H1 (cell line): ENCODE results near the gene CAMK2G. TPM values are rescaled to one million over a fixed set of nuclear protein-coding genes. Genes with fewer than 3 reads are reported as not detected.

ENCODE experiments used
- CTCF ChIA-PET: fragments of 300-600 bp; sonication (Branson Sonifier 250); formaldehyde crosslinking; loops from one replicate; lab custom pipeline; 2021; ENCODE audit not compliant: partially characterized antibody; lab: Charles Lee
- POLR2A ChIA-PET: fragments of 300-600 bp; sonication (Branson Sonifier 250); formaldehyde crosslinking; loops from one replicate; lab custom pipeline; 2021; ENCODE audit warnings: inconsistent platforms; ENCODE audit not compliant: partially characterized antibody; lab: Charles Lee
- DNase-seq, 2 experiments: peaks; one replicate each; pipeline versions ENCODE4 v3.0.0 to v3.0.0-alpha.2; 2010 to 2022; ENCODE audit warnings: low spot score in 2 of 2, low read depth in 1 of 2, mixed read lengths in 1 of 2
- FAIRE-seq: peaks from 2 replicates; lab custom pipeline; 2011; peaks lifted over from hg19 to GRCh38; lab: Jason Lieb, UNC
- H2AFZ ChIP-seq: 2 replicates; pipeline ENCODE4 v1.8.1; 2012; ENCODE audit warnings: low read length, inconsistent platforms
- H2AK5ac ChIP-seq: 2 replicates; pipeline ENCODE4 v1.6.1; 2013; ENCODE audit warnings: low read depth, low read length
- H2BK120ac ChIP-seq: replicated peaks from 2 replicates; pipeline ENCODE3; 2013; ENCODE audit warnings: low read depth, low read length, inconsistent platforms
- H2BK12ac ChIP-seq: 2 replicates; pipeline ENCODE4 v1.6.1; 2013; ENCODE audit warnings: low read depth, low read length
- H2BK15ac ChIP-seq: 2 replicates; pipeline ENCODE4 v1.6.1; 2013; ENCODE audit warnings: low read length
- H2BK20ac ChIP-seq: 2 replicates; pipeline ENCODE4 v1.6.1; 2013; ENCODE audit warnings: low read length
- H2BK5ac ChIP-seq: 2 replicates; pipeline ENCODE4 v1.6.1; 2013; ENCODE audit warnings: low read depth, low read length
- H3K14ac ChIP-seq: 2 replicates; pipeline ENCODE4 v1.6.1; 2013; ENCODE audit warnings: inconsistent platforms; ENCODE audit not compliant: insufficient read length
- H3K18ac ChIP-seq: 2 replicates; pipeline ENCODE4 v1.6.1; 2013; ENCODE audit warnings: low read length; ENCODE audit errors: extremely low read depth
- H3K23ac ChIP-seq: 2 replicates; pipeline ENCODE4 v1.6.1; 2013; ENCODE audit warnings: inconsistent platforms; ENCODE audit not compliant: insufficient read length
- H3K23me2 ChIP-seq: 2 replicates; pipeline ENCODE4 v1.6.1; 2013; ENCODE audit warnings: low read depth, low read length
- H3K27ac ChIP-seq: 2 replicates; pipeline ENCODE4 v1.6.1; 2011; ENCODE audit warnings: low read depth, low read length, inconsistent platforms
- H3K27me3 ChIP-seq, 4 experiments: replicated peaks in 1 of 4; 1 replicate in 1 of 4; 2 replicates in 3 of 4; pipeline versions ENCODE4 v1.6.1 to v1.8.1; 2011 to 2013; ENCODE audit warnings: low read length in 3 of 4, mild to moderate bottlenecking in 3 of 4, inconsistent platforms in 2 of 4, mixed read lengths in 2 of 4, moderate library complexity in 1 of 4; ENCODE audit not compliant: control insufficient read depth in 3 of 4, insufficient read depth in 3 of 4; ENCODE audit errors: extremely low read depth in 1 of 4
- H3K36me3 ChIP-seq, 4 experiments: 2 replicates each; pipeline versions ENCODE4 v1.6.1 to v1.8.1; 2011 to 2013; ENCODE audit warnings: mild to moderate bottlenecking in 4 of 4, low read length in 3 of 4, moderate library complexity in 2 of 4, control low read depth in 1 of 4, inconsistent platforms in 1 of 4; ENCODE audit not compliant: insufficient read depth in 4 of 4, control insufficient read depth in 2 of 4
- H3K4ac ChIP-seq: replicated peaks from 2 replicates; pipeline ENCODE3; 2013; ENCODE audit warnings: low read length, low read depth, mixed read lengths, inconsistent platforms; ENCODE audit not compliant: insufficient read length
- H3K4me1 ChIP-seq, 4 experiments: replicated peaks in 1 of 4; 1 replicate in 1 of 4; 2 replicates in 3 of 4; pipeline versions ENCODE4 v1.6.1 to v1.8.1; 2011 to 2013; ENCODE audit warnings: low read length in 3 of 4, inconsistent platforms in 2 of 4, mixed read lengths in 1 of 4; ENCODE audit not compliant: insufficient read depth in 4 of 4, control insufficient read depth in 3 of 4
- H3K4me2 ChIP-seq, 2 experiments: 2 replicates each; pipeline versions ENCODE4 v1.6.1 to v1.8.1; 2011 to 2013; ENCODE audit warnings: low read depth in 2 of 2, low read length in 2 of 2, control low read depth in 1 of 2, inconsistent platforms in 1 of 2, mild to moderate bottlenecking in 1 of 2; ENCODE audit not compliant: insufficient read depth in 1 of 2
- H3K4me3 ChIP-seq, 4 experiments: fragments of 200-600, 300-600 bp in 1 of 4; sonication (generic), shearing (Covaris generic), sonication (Bioruptor Twin) in 1 of 4; 2 replicates each; pipeline versions ENCODE4 v1.5.1 to v1.8.1; 2011 to 2016; ENCODE audit warnings: low read length in 4 of 4, low read depth in 3 of 4, control low read depth in 2 of 4, inconsistent platforms in 2 of 4, mild to moderate bottlenecking in 2 of 4, mixed read lengths in 1 of 4, moderate library complexity in 1 of 4; ENCODE audit not compliant: insufficient read depth in 2 of 4; ENCODE audit errors: extremely low read depth in 1 of 4
- H3K56ac ChIP-seq: replicated peaks from 2 replicates; pipeline ENCODE3; 2013; ENCODE audit warnings: low read depth, mild to moderate bottlenecking, mixed read lengths, low read length, inconsistent platforms; ENCODE audit not compliant: insufficient read length
- H3K79me1 ChIP-seq: 2 replicates; pipeline ENCODE4 v1.6.1; 2013; ENCODE audit warnings: low read depth, low read length, control low read depth
- H3K79me2 ChIP-seq, 2 experiments: 2 replicates each; pipeline versions ENCODE4 v1.6.1 to v1.8.1; 2012 to 2013; ENCODE audit warnings: low read length in 2 of 2, mild to moderate bottlenecking in 2 of 2, inconsistent platforms in 1 of 2; ENCODE audit not compliant: insufficient read depth in 2 of 2, control insufficient read depth in 1 of 2
- H3K9ac ChIP-seq, 4 experiments: replicated peaks in 1 of 4; 1 replicate in 1 of 4; 2 replicates in 3 of 4; pipeline versions ENCODE4 v1.6.1 to v1.8.1; 2011 to 2013; ENCODE audit warnings: low read depth in 3 of 4, low read length in 3 of 4, control low read depth in 2 of 4, mild to moderate bottlenecking in 2 of 4, moderate library complexity in 2 of 4, inconsistent platforms in 1 of 4; ENCODE audit errors: extremely low read depth in 1 of 4
- H3K9me3 ChIP-seq, 2 experiments: 2 replicates each; pipeline versions ENCODE4 v1.6.1 to v1.8.1; 2012 to 2013; ENCODE audit warnings: mild to moderate bottlenecking in 2 of 2, moderate library complexity in 2 of 2, control low read depth in 1 of 2, inconsistent platforms in 1 of 2, low read depth in 1 of 2, low read length in 1 of 2, mixed read lengths in 1 of 2; ENCODE audit not compliant: insufficient read depth in 2 of 2
- H4K20me1 ChIP-seq, 2 experiments: replicated peaks in 1 of 2; 2 replicates each; pipeline versions ENCODE3 to v1.8.1; 2011 to 2013; ENCODE audit warnings: inconsistent platforms in 2 of 2, low read length in 2 of 2, mild to moderate bottlenecking in 1 of 2; ENCODE audit not compliant: insufficient read depth in 2 of 2, control insufficient read depth in 1 of 2
- H4K5ac ChIP-seq: 2 replicates; pipeline ENCODE4 v1.6.1; 2013; ENCODE audit warnings: low read length, low read depth, mixed read lengths, inconsistent platforms; ENCODE audit not compliant: insufficient read length
- H4K8ac ChIP-seq: 2 replicates; pipeline ENCODE4 v1.8.0; 2013; ENCODE audit warnings: mild to moderate bottlenecking, moderate library complexity, low read length, inconsistent platforms; ENCODE audit not compliant: insufficient read depth; ENCODE audit errors: extremely low read depth
- H4K91ac ChIP-seq: replicated peaks from 2 replicates; pipeline ENCODE3; 2013; ENCODE audit warnings: low read length, mixed read lengths, inconsistent platforms; ENCODE audit not compliant: insufficient read length
- POU5F1 ChIP-seq: IDR thresholded peaks from 2 replicates; pipeline ENCODE4 v1.6.1; 2011; ENCODE audit warnings: low read depth, mild to moderate bottlenecking, low read length, moderate library complexity
- WGBS, 2 experiments: shearing (Covaris generic) in 1 of 2; methylation state at CpG; one replicate each; pipeline versions ENCODE4 v1.1.6 to v1.1.7; 2013 to 2015; ENCODE audit warnings: low lambda C conversion rate in 2 of 2, mixed read lengths in 2 of 2, inconsistent platforms in 1 of 2, low coverage in 1 of 2, missing lambda C conversion rate in 1 of 2; ENCODE audit not compliant: insufficient replicate concordance in 2 of 2, insufficient coverage in 1 of 2, insufficient read length in 1 of 2; ENCODE audit errors: extremely low coverage in 1 of 2, missing lambda C conversion rate in 1 of 2; 5-methylcytosine and 5-hydroxymethylcytosine counted together
- polyA plus RNA-seq, 7 experiments: library from polyadenylated mRNA; depleted of rRNA in 3 of 7; stranded (reverse) in 5 of 7; unstranded in 2 of 7; fragments of >200 nt in 5 of 7; fragments of 200-250 nt in 2 of 7; gene quantifications; 1 replicate in 5 of 7; 2 replicates in 1 of 7; 4 replicates in 1 of 7; pipeline versions ENCODE4 v1.2.1 to v1.2.3, GENCODE V29; 2011 to 2013; ENCODE audit warnings: missing spikeins in 2 of 7, mixed read lengths in 2 of 7
- total RNA-seq: library from RNA; stranded (reverse); fragmentation: NEBNext Ultra II Directional; extraction: Animal tissue kit (Norgen Biotek cat#: 25700); gene quantifications from 2 replicates; pipeline ENCODE4 v1.2.1, GENCODE V29; 2021
- TF ChIP-seq, protein P1 (sequence below): IDR thresholded peaks from 2 replicates; pipeline ENCODE4 v1.6.1; 2011; ENCODE audit warnings: low read depth, mild to moderate bottlenecking, low read length; ENCODE audit not compliant: insufficient read depth

CAMK2G gene
- total and polyA plus RNA-seq, 2 of the 8 experiments (the other 6 are each of a cell fraction or from before 2014, with no cell fraction given) = 28.9 to 31.7 TPM

DNA sequence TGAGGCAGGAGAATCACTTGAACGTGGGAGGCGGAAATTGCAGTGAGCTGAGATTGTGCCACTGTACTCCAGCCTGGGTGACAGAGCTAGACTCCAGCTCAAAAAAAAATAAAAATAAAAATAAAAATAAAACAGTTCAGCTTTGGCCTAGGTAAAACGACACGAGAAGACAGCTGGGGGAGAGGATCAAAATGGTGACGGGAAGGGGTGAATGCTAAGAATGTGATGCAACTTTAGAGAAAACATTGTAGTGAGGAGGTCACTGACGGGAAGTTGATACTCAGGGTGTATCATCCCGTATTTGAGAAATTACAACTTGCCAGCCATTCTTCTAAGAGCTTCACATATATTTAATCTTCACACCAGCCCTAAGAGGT is 64.0 kb downstream of the CAMK2G start:
- ChIA-PET CTCF (interaction anchor here (0.6 to 2.7 kb wide), 6 partner anchors 9 to 280 kb away, joined by 3 to 13 read pairs (median 6); no protein-coding TSS in a partner anchor), POLR2A (interaction anchor here (0.6 to 11.1 kb wide), 11 partner anchors 14 to 189 kb away, joined by 3 to 137 read pairs (median 5); partner anchors contain the start of gene ZSWIM8)
- H2BK5ac ChIP-seq = no peak overlapping the region
- H3K14ac ChIP-seq = no peak overlapping the region
- no peak for FAIRE-seq
- H2BK120ac ChIP-seq = no peak overlapping the region
- 0 out of 2 replicates have a peak, but pooled peaks cover 4% of the 10 kb centered on the region for H3K79me1 ChIP-seq
- H3K27ac ChIP-seq = no peak overlapping the region
- no peak overlapping the region for H3K4ac ChIP-seq
- H3K9me3 ChIP-seq = no peaks in the 10 kb centered on the region
- H3K18ac ChIP-seq = no peak overlapping the region
- H3K36me3 ChIP-seq = peaks cover 4 to 23% (median 17%) of the 10 kb centered on the region in 4 experiments; a peak in 6 of 8 replicates
- H3K4me2 ChIP-seq = peak overlapping the region; percentile 71 to 80
- H3K9ac ChIP-seq = no peak overlapping the region; a peak in 2 of 7 replicates
- H2BK20ac ChIP-seq = no peak overlapping the region
- DNase-seq = no peak
- no peak overlapping the region for H3K23ac ChIP-seq
- H4K20me1 ChIP-seq = peaks cover 0 to 14% of the 10 kb centered on the region in 2 experiments
- H3K4me3 ChIP-seq = peak overlapping the region; percentile 69 to 91 (median 78)
- TF ChIP-seq POU5F1 = no peak
- TF ChIP-seq, protein P1, sequence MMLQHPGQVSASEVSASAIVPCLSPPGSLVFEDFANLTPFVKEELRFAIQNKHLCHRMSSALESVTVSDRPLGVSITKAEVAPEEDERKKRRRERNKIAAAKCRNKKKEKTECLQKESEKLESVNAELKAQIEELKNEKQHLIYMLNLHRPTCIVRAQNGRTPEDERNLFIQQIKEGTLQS = no peak
- 76% methylated on average over 7 of the region's 7 CpGs; no CpG with 5 or more reads in 1 of the 2 experiments for WGBS, 2 experiments
- H2BK15ac ChIP-seq = no peak overlapping the region
- no peak overlapping the region for H4K91ac ChIP-seq
- H3K23me2 ChIP-seq = no peaks in the 10 kb centered on the region; the same call in 1 of the 2 replicates
- no peaks in the 10 kb centered on the region for H3K79me2 ChIP-seq
- H4K8ac ChIP-seq = no peak overlapping the region
- no peaks in the 10 kb centered on the region for H3K27me3 ChIP-seq
- H3K56ac ChIP-seq = no peak overlapping the region
- no peak overlapping the region for H2AFZ ChIP-seq
- no peak overlapping the region for H4K5ac ChIP-seq
- peaks cover 0 to 4% (median 2%) of the 10 kb centered on the region in 4 experiments; a peak in 4 of 7 replicates for H3K4me1 ChIP-seq
- H2BK12ac ChIP-seq = no peak overlapping the region
- H2AK5ac ChIP-seq = no peak overlapping the region
